Right kidney (tissue), 1 donor: Measurements from ENCODE around the gene HSD17B12.

Experiments used
- DNase-seq: peaks from one replicate; pipeline ENCODE4 v3.0.0-alpha.2; 2016

HSD17B12 gene

DNA sequence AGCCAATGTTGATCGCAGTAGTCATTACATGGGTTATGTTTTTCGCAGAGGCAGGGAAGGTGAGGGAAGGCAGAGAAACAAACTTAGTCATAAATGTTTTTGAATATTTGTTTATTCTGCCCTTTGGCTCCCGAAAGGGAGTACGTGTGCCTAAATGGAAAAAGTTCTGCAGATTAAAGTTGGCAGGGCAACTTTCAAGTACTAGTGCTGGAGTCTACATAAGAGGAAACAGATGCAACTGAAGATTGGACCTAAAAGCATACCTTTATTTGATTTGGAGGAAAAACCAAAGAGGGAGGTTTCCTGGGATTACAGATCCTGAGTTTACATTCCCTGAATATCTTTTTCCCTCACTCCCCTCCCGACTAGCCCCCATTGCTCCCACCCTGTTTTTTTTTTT lies 5.7 kb downstream of the HSD17B12 start:
- no peak for DNase-seq

DNA sequence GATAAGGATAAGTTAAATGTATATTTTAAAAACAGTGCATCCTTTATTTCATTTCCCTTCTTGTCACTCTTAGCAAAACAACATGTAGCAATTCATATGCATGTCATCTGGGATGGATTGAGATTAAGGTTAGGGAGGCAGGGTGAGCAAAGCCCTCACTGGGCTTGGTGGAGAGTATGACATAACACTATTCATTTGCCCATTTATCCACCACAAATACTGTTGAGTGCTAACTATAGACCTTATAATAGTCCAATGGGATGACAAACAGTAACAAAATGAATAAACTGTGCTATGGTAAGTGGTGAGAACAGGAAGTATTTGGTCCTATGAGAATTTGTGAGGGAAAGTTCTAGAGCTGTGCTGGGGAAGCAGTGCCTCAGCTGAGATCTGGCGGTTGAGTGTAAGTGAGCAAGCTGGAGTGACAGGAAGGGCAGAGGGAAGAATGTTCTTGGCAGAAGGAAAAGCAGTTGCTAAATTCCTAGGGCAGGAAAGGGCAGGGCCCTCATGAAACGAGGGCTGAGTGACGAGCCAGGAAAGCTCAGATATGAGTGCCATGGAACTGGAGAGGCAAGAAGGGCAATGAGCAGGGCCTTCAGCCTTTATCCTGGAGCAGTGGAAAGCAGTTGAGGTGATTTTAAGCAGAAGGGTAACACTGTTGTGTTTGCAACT lies 6.7 kb downstream of the HSD17B12 start:
- DNase-seq: no peak

DNA sequence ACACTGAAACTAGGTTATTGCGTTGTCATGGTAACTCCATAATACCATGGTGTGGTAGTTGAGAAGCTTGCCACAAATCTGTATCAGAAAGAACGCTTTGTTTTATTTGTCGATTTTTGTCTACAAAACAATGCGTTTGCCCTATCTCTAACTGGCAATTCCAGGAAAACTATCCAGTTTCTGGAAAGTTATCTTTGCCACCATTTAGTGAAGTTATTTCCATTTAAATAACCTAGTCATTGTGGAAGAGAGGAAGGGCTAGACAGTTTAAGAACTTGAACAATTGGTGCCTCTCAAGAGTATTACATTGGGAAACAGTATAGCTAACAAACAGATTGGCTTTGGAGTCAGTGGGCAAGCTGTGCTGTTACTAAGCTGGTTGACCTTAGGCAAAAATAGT lies 7.9 kb downstream of the HSD17B12 start:
- DNase-seq: no peak

DNA sequence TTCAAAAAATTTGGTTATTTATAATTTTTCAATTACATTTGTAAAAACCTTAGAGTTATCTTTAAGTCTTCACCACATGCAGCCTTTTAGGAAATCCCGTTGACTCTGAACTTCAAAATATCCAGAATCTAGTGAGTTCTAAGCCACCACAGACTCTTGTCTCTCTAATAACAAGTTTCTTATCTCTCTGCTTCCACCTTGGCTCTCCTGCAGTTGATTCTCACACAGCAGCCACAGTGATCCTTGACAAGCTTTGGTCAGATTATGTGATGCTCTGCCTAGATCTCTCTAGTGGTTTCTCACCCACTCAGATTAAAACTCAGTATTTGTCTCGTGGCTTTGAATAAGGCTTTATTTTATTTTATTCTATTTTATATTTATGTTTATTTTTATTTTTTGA lies 8.6 kb downstream of the HSD17B12 start:
- DNase-seq: no peak

DNA sequence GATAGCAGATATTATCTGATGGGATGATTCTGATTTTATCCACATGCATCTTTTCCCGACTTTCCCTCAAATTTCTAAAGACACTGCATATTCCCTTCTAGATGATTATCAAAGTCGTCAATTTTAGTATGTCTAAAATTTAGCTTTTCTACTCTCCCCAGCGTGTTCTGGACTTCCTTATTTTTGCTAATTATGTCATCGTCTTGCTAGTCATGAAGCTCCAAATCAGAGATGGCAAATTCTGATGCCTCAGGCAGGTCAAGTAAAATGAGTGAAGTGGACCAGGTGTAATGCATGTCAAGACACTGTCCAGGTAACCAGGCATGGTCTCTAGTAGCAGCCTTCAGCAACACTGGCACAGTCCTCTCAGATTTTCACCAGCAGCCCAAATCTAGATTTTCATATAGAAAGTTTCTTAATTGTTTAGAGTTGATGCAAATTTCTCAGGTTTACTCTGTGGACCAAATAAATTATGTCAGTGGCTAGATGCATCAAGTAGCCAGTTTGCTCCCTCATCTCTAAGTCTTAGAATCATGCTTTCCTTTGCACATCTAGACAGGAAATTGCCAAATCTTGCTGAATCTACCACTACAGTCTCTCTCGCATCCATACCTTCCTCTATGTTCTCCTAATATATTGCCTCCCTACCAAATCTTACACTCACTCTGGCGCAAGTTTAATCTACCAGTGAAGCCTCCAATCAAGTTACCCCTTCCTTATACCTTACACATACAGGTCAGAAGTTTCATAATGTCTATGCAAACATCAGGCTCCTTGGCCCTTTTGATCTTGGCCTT lies 10.6 kb downstream of the HSD17B12 start:
- DNase-seq: no peak

DNA sequence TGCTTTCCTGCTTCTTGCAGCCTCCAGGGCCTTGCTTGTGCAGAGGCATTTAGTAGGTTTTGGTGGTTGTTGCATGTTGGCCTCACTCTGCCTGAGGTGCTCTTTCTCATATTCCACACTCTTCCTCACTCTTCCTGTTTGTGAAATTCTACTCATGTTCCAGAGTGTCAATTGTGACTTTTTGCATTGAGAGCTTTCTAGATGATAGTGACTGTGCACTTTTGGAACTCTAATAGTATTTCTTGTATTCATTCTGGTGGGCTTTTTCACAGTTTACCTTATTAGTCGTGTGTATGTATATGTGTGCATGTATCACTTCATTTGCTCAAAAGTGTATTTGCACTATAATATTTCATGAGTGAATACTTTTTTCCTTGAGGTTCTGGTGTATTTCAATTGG lies 11.3 kb downstream of the HSD17B12 start:
- no peak for DNase-seq

DNA sequence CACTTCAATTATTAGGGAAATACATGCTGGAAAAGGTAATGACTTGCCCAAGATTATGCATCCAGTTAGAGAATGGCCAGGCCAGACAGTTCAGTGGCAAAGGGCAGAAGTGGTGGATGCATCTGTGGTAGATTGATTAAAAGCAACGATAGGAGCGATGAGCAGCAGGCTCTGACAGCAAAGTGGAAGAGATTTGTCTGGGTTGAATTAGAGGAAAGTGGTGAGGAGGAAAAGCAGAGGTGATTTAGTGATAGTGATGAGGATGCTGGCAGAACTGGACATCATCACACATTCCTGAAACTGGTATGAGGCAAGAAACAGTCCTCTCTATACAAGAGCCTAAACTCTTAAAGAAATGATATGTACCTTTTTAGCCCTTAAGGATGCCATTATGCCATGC lies 12.5 kb downstream of the HSD17B12 start:
- no peak for DNase-seq

DNA sequence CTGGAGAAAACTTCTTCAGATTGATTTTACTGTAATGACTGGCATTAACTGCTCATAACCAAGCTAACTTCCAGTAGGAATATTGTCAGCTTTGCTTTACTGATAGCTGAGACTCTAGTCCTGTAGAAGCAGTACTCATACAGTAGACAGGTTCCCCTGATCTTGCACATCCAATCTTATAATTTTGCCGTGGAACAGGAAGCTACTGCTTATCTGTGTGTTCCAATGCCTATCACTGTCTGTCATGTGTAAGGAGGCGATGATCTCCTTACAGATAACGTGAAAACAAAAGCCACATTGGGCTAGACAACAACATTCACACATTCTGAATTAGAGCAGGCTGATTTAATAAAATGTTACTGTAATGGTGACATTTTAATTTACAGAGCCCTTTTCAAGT lies 13.2 kb downstream of the HSD17B12 start:
- DNase-seq: no peak

DNA sequence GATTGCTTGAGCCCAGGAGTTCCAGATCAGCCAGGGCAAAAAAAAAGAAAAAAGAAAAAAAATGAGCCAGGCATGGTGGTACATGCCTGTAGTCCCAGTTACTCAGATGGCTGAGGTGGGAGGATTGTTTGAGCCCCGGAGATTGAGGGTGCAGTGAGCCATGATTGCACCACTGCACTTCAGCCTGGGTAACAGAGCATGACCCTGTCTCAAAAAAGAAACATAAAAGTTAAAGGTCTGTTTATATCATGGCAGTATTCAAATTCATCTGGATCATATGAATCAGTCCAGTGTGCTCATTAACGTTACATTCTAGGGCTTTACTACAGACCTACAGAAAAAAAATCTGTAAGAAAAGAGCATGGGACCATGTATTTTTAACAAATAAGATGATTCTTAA lies 13.9 kb downstream of the HSD17B12 start:
- no peak for DNase-seq

DNA sequence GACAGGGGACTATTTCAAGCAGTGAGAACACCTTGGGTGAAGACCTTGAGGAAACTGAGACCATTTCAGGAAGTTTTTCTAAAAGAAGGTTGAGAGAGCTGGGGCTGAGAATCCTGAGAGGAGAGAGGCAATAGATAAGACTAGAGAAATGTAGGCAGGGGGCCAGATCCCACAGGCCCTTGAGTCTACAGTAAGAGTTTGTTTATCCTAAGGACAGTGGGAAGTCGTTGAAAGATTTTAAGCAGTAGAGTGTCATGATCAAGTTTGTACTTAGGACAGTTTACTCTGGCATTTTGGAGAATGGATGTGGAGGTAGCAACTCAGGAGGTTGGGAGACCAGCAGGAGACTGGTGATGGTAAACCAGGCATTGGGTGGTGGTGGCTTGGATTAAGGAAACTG lies 17.1 kb downstream of the HSD17B12 start:
- DNase-seq: no peak

DNA sequence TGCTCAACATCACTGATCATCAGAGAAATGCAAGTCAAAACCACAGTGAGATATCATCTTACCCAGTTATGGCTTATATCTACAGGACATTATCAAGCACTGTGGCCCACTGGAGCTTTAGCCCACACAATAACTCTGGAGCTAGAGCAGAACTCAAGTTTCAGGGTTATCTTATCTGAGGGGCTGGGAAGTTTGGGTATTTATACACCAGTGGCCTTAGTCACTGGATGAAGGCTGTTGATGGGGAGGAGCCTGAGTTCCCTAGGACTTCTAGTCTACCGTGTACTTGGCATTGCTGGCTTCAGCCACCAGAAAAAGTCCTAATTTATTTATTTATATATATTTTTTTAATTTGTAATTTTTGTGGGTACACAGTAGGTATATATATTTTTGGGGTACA lies 19.3 kb downstream of the HSD17B12 start:
- DNase-seq: no peak

DNA sequence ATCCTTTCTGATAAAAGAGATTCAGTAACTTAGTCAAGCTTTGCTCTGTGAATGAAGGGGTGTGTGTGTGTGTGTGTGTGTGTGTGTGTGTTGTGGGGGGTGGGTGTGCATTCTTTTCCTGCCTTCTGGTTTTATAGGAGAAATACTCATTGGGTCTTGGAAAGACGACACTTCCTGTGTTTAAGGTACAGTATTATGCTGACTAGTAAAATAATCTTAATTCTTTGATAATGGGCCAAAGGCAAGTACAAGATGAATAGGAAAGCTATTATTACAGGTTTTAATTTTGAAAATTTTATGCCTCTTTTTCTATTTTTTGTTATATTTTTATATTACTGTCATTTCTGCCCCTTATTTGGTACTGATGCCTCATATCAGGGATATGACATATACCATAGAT lies 26.1 kb downstream of the HSD17B12 start:
- DNase-seq: no peak

DNA sequence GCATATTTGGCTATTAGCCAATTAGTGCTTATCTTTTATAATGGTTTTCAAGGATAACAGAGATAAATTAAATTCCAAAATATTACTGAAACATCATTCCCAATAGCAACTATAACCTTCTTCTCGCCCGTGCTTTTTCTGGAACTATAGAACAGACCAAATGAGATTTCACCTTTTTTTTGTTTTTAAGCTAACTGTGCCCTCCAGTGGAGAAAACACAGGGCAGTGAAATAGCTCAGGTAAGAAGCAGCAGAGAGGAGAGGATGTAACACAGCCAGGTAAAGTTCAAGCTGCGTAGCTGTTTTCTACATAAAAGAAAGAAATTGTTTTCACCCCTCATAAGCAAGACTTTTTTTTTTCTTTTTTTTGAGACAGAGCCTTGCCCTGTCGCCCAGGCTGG lies 28.2 kb downstream of the HSD17B12 start:
- no peak for DNase-seq

DNA sequence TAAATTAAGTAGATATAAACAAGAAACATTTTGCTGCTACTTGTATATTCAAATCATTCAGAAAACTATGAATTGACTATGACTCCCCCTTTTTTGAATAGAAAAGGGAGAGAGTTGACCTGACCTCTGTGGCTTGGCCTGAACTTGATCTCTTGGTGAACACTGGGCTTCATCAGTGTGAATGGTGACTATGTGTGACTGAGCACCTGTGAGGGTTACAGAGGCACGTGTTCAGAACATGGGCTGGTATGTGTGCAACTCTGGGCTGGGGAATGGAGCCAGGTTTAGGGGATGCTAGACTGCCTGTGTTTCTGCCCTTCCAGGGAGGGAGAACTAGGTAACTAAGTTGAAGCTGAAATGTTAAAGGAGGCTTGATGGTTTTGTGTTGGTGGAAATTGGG lies 29.2 kb downstream of the HSD17B12 start:
- DNase-seq: no peak

DNA sequence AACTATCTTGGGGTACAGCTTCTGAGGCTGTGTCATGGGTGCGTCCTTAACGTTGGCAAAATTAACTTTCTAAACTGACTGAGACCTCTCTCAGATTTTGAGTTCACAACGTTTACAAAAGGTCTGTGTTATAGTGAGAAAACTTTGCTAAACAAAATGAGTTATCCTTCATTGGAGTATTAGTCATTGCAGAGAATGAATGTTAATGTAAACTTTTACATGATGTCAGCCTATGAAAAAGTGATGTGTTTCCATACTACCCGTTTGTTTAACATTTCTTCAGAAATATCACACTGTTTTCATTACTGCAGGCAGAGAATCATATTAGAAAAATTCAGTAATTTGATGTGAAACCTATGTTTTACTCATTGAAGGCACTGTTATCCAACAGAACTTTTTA lies 32.1 kb downstream of the HSD17B12 start:
- no peak for DNase-seq

DNA sequence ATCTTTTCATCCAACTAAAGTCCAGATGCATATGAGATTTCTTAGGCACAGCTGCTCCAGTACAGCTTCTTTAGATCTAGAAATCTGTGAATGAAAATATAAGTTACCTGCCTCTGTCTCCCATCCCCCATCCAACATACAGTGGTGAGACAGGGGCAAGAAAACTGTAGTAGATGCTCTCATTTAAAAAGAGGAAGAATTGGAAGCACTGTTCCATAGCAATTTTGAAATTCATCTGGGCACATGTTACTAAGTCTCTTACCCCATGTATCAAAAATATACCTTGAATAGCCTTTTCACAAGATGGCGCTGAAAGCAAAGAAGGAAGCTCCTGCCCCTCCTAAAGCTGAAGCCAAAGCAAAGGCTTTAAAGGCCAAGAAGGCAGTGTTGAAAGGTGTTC lies 37.8 kb downstream of the HSD17B12 start:
- no peak for DNase-seq

DNA sequence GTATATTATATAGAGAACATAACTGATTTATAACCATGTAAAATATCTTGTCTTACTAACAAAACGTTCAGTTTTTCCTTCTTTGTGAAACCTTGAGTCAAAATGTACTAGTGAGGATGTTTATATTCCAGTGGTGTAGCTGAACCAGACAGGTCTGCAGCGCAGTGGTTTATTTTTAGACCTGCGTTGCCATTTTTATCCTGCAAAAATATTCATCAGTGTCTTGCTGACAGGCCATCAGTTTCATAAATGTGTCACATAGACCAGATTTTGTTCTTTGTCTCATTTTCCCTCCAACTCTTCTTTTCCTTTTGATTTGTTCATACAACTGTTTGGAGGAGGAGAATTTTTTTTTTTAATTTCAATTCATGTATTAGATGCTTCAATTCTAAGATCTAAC lies 43.1 kb downstream of the HSD17B12 start:
- no peak for DNase-seq

DNA sequence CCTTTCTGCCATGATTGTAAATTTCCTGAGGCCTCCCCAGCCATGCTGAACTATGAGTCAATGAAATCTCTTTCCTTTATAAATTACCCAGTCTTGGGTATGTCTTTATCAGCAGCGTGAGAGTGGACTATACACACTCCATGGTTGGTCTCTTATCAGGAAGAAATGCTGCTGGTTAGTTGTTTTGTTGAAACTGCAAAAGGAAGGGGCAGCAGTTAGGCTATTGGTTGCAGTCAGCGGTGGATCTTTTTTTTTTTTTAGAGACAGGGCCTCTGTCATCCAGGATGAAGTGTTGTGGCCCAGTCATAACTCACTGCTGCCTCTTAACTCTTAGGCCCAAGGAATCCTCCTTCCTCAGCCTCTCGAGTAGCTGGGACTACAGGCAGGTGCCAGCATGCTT lies 51.7 kb downstream of the HSD17B12 start:
- no peak for DNase-seq

DNA sequence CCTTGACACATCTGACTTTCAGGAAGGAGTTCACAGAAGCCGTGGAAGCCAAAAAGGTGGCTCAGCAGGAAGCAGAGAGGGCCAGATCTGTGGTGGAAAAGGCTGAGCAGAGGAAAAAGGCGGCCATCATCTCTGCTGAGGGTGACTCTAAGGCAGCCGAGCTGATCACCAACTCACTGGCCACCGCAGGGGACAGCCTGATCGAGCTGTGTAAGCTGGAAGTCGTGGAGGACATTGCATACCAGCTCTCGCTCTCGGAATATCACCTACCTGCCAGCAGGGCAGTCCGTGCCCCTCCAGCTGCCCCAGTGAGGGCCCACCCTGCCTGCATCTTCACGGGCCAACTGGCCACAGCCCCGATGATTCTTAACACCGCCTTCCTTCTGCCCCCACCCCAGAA lies 53.7 kb downstream of the HSD17B12 start:
- DNase-seq: no peak

DNA sequence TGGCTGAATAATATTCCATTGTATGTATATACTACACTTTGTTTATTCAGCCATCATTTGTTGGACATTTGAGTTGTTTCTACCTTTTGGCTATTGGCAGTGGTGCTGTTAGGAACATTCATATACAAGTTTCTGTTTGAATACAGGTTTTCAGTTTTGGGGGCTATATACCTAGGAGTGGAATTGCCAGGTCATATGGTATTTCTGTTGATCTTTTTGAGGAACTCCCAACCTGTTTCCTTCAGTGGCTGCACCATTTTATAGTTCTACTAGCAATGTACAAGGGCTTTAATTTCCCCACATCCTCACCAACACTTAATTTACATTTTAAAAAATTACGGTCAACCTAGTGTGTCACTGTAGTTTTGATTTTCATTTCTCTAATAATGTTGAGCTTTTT lies 54.6 kb downstream of the HSD17B12 start:
- DNase-seq: no peak

DNA sequence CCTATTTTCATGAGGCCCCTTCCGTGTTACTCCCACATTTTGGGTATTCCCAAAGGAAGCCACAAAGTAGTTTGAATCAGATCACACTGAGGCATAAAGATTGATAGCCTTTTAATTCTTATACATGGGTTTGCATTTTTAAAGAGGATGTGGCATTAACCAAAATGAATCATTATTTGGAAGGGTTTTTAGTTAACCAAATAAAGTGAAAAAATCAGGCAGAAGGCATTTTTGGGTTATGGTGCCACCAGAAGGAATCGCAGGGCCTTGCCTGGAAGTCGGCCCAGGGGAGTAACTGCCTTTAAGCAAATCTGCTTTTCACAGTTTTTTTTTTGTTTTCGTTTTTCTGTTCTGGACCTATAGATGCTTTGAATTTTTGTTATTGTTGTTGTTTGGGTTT lies 55.4 kb downstream of the HSD17B12 start:
- DNase-seq: peak; percentile 8

DNA sequence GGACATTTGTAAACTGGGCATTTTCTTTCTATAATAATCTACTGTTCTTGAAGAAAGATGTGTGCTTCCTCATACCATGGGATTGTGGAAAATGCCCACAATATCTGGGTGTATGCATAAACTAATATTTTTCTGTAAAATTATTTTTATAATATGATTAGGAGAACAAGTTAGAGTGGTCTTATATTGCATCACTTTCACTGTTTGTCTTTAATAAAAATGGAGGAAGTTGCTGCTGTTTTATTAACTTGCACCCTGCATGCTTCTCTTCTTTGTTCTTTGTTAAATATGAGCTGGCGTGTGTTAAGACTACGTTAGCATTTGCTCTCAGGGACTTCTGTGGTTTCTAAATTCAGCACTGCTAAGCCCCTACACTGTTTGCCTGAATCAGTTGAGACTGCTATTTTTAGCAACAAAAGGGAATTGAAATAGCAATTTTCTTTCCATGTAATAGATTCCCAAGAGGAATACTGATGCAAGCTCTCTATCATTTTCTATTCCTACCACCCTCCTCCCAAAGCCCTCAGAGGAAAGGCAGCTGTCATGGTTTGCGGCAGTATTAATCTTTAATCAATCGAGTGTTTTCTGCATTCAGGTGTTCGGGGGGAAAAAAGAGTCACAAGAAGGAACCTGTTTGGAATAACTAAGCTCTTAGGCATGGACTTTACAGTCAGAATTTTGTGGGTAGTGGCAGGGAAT lies 56.1 kb downstream of the HSD17B12 start:
- DNase-seq: peak; percentile 11

DNA sequence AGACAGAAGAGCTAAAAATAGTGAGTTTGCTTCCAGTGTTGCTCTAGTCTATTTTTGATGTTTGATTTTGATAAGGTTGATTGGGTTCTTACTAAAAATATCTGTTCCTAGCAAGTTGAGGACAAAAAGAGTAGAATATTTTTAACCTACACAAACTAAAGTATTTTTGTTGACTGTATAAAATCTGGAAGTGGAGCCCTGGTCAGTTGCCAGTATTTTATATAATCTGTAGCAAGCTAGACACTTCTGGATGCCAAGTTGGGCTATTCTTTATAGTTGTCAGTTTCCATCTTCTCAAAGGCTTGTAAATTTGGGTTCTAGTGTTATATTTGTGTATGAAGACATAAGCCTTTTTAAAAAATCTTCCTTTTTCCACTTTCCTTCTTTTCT lies 56.7 kb downstream of the HSD17B12 start:
- no peak for DNase-seq
